Right lobe of liver (tissue), 4 donors: ENCODE data around the gene KDM4B.

Source experiments
- CTCF ChIP-seq, 4 donors: fragments of 200-600 bp in 3 of 4; fragments of 450-650 bp in 1 of 4; IDR thresholded peaks; one replicate each; pipeline versions ENCODE4 v1.5.1 to v1.8.0; 2016 to 2022; ENCODE audit warnings: antibody characterized with exemption in 4 of 4, mild to moderate bottlenecking in 2 of 4
- POLR2A ChIP-seq: fragments of 450-650 bp; IDR thresholded peaks from one replicate; pipeline ENCODE4 v1.6.1; 2017; ENCODE audit warnings: antibody characterized with exemption, mild to moderate bottlenecking
- donor health status: DM: no; HTN: no; CAD: no.
- donor health status: DM: no; HTN: no; CAD: no.
- donor health status: DM: no; HTN: yes; CAD: no.

GRCh38 chr19:4955274-4955673 is 13.6 kb upstream of the KDM4B start:
- TF ChIP-seq CTCF (IDR thresholded peaks at IDR 0.05) = no peak
- no peak for TF ChIP-seq POLR2A
